MV-4-11 (cell line): ENCODE measurements around the gene PCCA.
"Not testable (repeated sequence)": the region's sequence is repeated elsewhere in the genome, so short reads cannot be mapped to it uniquely, and the experiment has no call there.

Source experiments
- DNase-seq: peaks from one replicate; lab custom pipeline; 2025; lab: John Stamatoyannopoulos, UW

Gene PCCA

GRCh38 chr13:100544866-100545683, 456.2 kb downstream of the PCCA start:
- no peak for DNase-seq

- DNase-seq, result no peak
These were observed 456.8 kb downstream of the PCCA start for GRCh38 chr13:100545684-100546061.

GRCh38 chr13:100546713-100547405, 458.0 kb downstream of the PCCA start:
- DNase-seq, result no peak

GRCh38 chr13:100547791-100548201, 458.9 kb downstream of the PCCA start:
- DNase-seq, result no peak

DNA sequence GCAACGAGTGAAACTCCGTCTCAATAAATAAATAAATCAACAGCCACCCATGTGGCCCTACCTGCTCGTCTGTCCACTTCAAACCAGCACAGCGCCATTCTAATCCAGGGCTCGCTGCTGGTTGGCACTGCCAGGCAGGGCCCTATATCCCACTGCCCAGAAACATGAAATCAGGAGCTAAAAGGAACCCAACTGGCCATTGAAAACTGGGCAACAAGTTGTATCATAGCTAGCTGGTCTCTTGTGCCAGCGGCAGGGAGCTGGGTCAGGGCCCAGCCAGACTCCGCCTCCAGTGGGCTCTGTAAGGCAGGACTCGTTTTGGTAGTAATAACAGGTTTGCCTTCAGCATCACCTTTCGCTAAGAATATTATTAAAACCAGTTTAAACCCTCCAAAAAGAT, 460.4 kb downstream of the PCCA start:
- no peak for DNase-seq

DNA sequence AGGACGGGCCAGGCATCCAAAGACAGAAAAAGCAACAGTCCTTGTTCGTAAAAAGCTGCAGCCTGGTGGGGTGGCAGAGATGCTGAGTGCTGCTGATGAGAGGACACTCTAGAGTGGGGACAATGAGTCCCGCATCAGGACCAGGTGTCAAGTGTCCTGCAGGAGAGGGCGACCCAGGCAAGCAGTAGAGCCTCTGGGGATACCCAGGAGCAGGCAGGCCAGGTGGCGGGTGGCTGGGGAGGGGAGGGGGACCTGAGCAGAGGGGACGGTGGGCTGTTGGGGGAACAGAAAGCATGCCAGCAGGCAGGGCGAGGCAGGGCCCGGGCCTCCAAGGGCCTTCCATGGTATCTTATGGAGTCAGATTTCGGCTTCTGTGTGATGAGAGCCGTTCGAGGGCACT, 463.9 kb downstream of the PCCA start:
- no peak for DNase-seq

- no peak for DNase-seq
These were observed 471.0 kb downstream of the PCCA start for GRCh38 chr13:100559886-100560285.

DNA sequence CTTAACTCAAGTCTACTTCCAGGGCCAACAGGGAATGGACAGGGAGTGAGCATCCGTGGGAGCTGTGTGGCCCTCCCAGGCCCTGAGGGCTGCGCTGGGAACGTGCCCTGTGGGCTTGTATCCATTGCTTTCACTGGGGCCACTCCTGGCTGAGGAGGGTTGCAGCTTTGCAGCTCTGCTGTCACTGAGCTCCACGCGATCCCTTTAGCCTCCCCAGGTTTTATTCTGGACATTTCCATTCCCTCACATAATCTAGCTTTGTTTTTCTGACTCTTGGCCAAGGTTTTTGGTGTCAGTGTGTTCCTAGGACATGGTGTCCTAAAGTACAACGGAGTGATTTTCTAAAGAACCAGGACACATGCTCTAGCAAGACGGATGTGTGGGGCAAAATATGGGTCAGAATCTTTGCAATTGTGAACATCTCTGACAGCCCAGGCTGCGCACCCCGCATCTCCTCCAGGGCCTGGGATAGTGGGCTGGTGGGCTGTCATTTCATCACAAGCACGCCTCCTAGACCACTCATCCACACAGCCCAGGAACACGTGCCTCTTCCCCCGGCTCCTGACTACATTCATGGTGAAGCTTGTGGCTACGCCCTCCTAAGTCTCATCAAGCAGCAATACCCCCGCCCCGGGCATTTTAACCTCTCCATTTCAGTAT, 471.7 kb downstream of the PCCA start:
- no peak for DNase-seq

GRCh38 chr13:100561158-100561499, 472.2 kb downstream of the PCCA start:
- no peak for DNase-seq

- DNase-seq, result no peak
These were observed 472.8 kb downstream of the PCCA start for GRCh38 chr13:100561599-100562204.

GRCh38 chr13:100563779-100564178, 474.9 kb downstream of the PCCA start:
- DNase-seq, result no peak

DNA sequence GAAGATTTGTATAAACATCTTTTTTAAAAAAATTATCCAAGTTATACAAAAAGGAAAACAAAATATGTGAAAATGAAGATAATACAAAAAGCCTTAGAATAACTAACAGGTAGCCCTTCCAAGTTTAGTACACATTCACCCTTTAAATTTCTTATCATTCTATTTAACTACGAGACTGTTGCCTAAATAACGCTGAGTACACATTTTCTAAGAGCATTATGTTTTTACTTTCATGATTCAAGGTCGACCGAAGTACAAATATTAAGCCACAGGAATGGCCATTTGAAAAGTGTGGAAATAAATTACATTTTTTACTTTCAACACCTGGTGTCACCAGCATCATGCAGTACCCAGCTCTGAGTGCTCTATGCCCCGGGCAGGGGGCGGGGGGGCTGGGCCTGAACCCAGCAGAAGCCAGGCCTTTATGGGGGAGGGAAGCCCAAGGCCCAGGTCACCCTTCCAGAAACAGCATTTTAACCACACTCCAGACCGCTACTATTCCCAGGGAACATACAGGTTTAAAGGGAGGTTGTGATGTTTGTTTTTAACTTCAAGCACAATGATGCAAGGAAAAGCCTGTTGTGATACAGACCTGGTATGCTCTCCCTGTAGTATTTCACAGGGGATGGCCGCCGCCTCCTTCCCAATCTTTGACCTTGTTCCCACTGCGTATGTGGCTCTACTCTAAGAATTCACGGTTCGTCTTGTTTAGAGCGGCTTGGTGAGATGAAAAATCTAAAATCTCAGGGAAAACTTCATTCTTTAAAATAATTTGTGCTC, 475.7 kb downstream of the PCCA start:
- no peak for DNase-seq

DNA sequence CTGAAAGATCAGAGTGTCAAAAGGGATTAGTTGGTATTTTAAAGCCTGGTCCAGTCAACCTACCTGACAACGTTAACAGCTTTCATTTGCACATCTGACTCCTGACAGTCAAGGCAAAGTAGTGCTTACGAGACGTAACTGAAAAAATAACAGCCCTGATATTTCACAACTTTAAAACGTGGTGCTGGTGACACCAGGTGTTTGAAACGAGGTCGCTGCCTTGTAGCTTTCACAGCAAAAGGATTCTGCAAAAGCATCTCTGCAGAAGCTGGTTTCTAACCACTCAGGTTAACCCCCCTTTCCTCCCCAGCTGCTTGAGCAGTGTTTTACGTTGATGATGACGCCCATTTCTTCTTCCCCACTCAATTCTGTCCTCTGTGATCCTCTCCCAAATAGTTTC, 476.4 kb downstream of the PCCA start:
- no peak for DNase-seq

GRCh38 chr13:100566543-100566942, 477.6 kb downstream of the PCCA start:
- no peak for DNase-seq

DNA sequence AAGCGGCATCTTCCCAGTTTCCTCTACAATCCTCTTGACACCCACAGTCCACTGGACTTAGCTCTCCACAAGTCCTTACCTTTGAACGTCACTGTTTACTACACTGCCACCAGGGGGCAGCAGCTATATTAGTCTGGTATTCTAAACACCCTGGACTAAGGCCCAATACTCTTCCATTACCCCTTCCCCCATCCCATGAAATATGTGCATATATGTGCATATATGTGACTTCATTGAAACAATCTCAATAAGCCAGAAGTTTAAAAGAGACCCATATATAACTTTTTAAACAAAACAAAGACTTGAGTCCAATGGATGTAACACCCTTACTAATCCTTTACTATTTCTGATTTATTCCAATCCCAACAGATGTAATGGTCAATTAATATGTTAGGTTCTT, 484.2 kb downstream of the PCCA start:
- peak; percentile 70 for DNase-seq

GRCh38 chr13:100577239-100577638, 488.3 kb downstream of the PCCA start:
- DNase-seq, result not testable (repeated sequence)
